B cell (primary cell): ENCODE measurements around the gene CEP131. TPM values are rescaled to one million over a fixed set of nuclear protein-coding genes. Genes with fewer than 3 reads are reported as not detected.

Experiments used
- ATAC-seq: fragments of 200-7000 bp; cut with Tn5 transposase; one replicate; pipeline ENCODE4 v1.10.0; 2021; ENCODE audit warnings: low read depth, mild to moderate bottlenecking, moderate number of reproducible peaks, moderate library complexity
- CTCF ChIA-PET: fragments of 350-600 bp; sonication (Branson Sonifier 250); formaldehyde crosslinking; loops from one replicate; lab custom pipeline; 2021; ENCODE audit warnings: antibody characterized with exemption, inconsistent platforms; lab: Charles Lee
- POLR2A ChIA-PET: fragments of 350-600 bp; sonication (Branson Sonifier 250); formaldehyde crosslinking; loops from one replicate; lab custom pipeline; 2021; ENCODE audit warnings: antibody characterized with exemption; lab: Charles Lee
- DNase-seq: peaks from one replicate; pipeline ENCODE4 v3.0.0; 2013
- H2AFZ ChIP-seq: 2 replicates; pipeline ENCODE4 v1.6.1; 2012; ENCODE audit warnings: mild to moderate bottlenecking, low read depth, low read length; ENCODE audit not compliant: insufficient read depth, poor library complexity, severe bottlenecking
- H3K27ac ChIP-seq, 2 donors: 1 replicate in 1 of 2; 2 replicates in 1 of 2; pipeline ENCODE4 v1.5.1; 2012 to 2013; ENCODE audit warnings: low read length in 2 of 2, mild to moderate bottlenecking in 2 of 2, moderate library complexity in 1 of 2
- H3K27me3 ChIP-seq, 4 experiments: fragments of 200-600 bp in 1 of 4; sonication (generic) in 1 of 4; replicated peaks in 1 of 4; 1 replicate in 2 of 4; 2 replicates in 2 of 4; pipeline versions ENCODE4 v1.6.1 to v1.7.0; 2013 to 2016; ENCODE audit warnings: low read length in 3 of 4, mild to moderate bottlenecking in 2 of 4, mixed read lengths in 1 of 4, moderate library complexity in 1 of 4; ENCODE audit not compliant: insufficient read depth in 4 of 4, control insufficient read depth in 3 of 4; ENCODE audit errors: control extremely low read depth in 1 of 4
- H3K36me3 ChIP-seq, 2 experiments: replicated peaks in 1 of 2; 1 replicate in 1 of 2; 2 replicates in 1 of 2; pipeline versions ENCODE4 v1.6.1 to v1.7.1; 2013; ENCODE audit warnings: low read length in 1 of 2; ENCODE audit not compliant: insufficient read depth in 2 of 2, control insufficient read depth in 1 of 2; ENCODE audit errors: control extremely low read depth in 1 of 2, extremely low read depth in 1 of 2
- H3K4me1 ChIP-seq, 2 donors: fragments of 200-600 bp in 1 of 2; sonication (generic) in 1 of 2; 1 replicate in 1 of 2; 2 replicates in 1 of 2; pipeline versions ENCODE4 v1.5.1 to v1.6.1; 2013 to 2017; ENCODE audit warnings: low read length in 2 of 2; ENCODE audit not compliant: control insufficient read depth in 2 of 2, insufficient read depth in 2 of 2
- H3K4me2 ChIP-seq: replicated peaks from 2 replicates; pipeline ENCODE3; 2012; ENCODE audit warnings: mild to moderate bottlenecking, low read depth, low read length; ENCODE audit not compliant: poor library complexity, severe bottlenecking
- H3K4me3 ChIP-seq, 5 experiments: fragments of 200-600 bp in 1 of 5; sonication (generic) in 1 of 5; 1 replicate in 3 of 5; 2 replicates in 2 of 5; pipeline versions ENCODE4 v1.5.1 to v1.7.0; 2011 to 2016; ENCODE audit warnings: low read length in 4 of 5, mild to moderate bottlenecking in 4 of 5, low read depth in 2 of 5, control low read depth in 1 of 5, moderate library complexity in 1 of 5; ENCODE audit not compliant: insufficient read depth in 1 of 5; ENCODE audit errors: control extremely low read depth in 1 of 5, extremely low read depth in 1 of 5
- H3K79me2 ChIP-seq: fragments of 200-600 bp; sonication (generic); one replicate; pipeline ENCODE4 v1.6.0; 2016; ENCODE audit warnings: low read length; ENCODE audit not compliant: control insufficient read depth, insufficient read depth
- H3K9ac ChIP-seq: fragments of 200-600 bp; sonication (generic); 2 replicates; pipeline ENCODE4 v1.6.1; 2017; ENCODE audit warnings: mild to moderate bottlenecking, low read length, moderate library complexity
- H3K9me3 ChIP-seq, 3 donors: one replicate each; pipeline versions ENCODE4 v1.6.1 to v1.7.1; 2013; ENCODE audit warnings: low read length in 2 of 3; ENCODE audit not compliant: control insufficient read depth in 2 of 3, insufficient read depth in 1 of 3; ENCODE audit errors: control extremely low read depth in 1 of 3
- H4K20me1 ChIP-seq: 2 replicates; pipeline ENCODE4 v1.6.0; 2012; ENCODE audit warnings: mild to moderate bottlenecking, low read length; ENCODE audit not compliant: insufficient read depth, control insufficient read depth, poor library complexity, severe bottlenecking
- H3K27ac Mint-ChIP-seq: one replicate; pipeline ENCODE4 v1.8.0; 2021; ENCODE audit warnings: mixed read lengths
- H3K27me3 Mint-ChIP-seq: one replicate; pipeline ENCODE4 v1.8.0; 2021; ENCODE audit warnings: mixed read lengths
- H3K4me1 Mint-ChIP-seq: one replicate; pipeline ENCODE4 v1.8.0; 2021; ENCODE audit warnings: mixed read lengths
- H3K4me3 Mint-ChIP-seq: one replicate; pipeline ENCODE4 v1.8.0; 2021; ENCODE audit warnings: mixed read lengths
- H3K9me3 Mint-ChIP-seq: one replicate; pipeline ENCODE4 v1.8.0; 2022; ENCODE audit warnings: mixed read lengths; ENCODE audit not compliant: insufficient read depth
- CTCF ChIP-seq: fragments of 200-600 bp; IDR thresholded peaks from one replicate; pipeline ENCODE4 v1.8.0; 2022; ENCODE audit warnings: antibody characterized with exemption, mild to moderate bottlenecking
- EZH2 ChIP-seq: IDR thresholded peaks from 2 replicates; pipeline ENCODE4 v1.6.1; 2012; ENCODE audit warnings: borderline replicate concordance, low read depth, mild to moderate bottlenecking, moderate library complexity, low read length; ENCODE audit not compliant: insufficient read depth, poor library complexity, severe bottlenecking
- WGBS: methylation state at CpG from one replicate; pipeline ENCODE4 v1.1.5; 2013; ENCODE audit warnings: missing lambda C conversion rate; ENCODE audit not compliant: insufficient coverage; 5-methylcytosine and 5-hydroxymethylcytosine counted together
- intact Hi-C: fragments of 100-400 bp; cut with micrococcal nuclease; formaldehyde crosslinking; loops from one replicate; pipeline ENCODE4 v1.10.0; 2022
- polyA plus RNA-seq: library from polyadenylated mRNA; depleted of rRNA; stranded (reverse); fragments of >200 nt; gene quantifications from 2 replicates; pipeline ENCODE4 v1.2.3, GENCODE V29; 2012
- total RNA-seq, 2 donors: library from RNA; stranded (reverse); fragments of 120-200 nt in 1 of 2; gene quantifications; 1 replicate in 1 of 2; 2 replicates in 1 of 2; pipeline versions ENCODE4 v1.2.3 to v1.2.4, GENCODE V29; 2013 to 2022

Gene CEP131
- total and polyA plus RNA-seq, 2 donors (not counting 1 experiment from before 2014, with no cell fraction given) = 18.8 to 25.5 TPM

DNA sequence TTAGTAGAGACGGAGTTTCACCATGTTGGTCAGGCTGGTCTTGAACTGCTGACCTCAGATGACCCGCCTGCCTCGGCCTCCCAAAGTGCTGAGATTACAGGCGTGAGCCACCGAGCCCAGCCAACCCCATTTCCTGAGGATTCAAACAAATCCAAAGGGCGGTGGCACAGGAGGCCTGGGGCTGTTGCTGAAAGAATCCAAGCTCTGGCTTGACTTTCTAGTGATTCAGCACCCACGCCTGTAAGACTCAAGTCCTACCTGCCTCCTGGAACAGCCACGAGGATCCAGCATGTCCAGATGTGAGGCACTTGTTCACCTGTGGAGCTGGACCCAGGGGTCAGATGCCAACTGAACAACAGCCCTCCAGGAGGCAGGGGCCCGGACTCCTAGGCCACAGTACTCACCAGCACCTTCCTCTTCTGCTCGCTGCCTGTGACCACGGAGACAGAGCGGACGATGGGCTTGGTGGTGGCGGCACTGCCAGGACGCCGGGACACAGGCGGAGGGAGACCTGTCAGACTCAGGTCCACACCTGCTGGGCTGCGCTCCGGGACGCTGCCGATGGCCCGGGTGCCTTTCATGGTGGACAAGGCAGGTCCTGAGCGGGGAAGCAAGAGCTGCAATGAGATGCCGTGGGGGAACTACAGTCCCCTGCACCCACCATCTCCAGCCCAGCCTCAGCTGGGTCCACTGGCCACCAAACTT lies 3.1 kb downstream of the CEP131 start:
- intact Hi-C loops = loop anchor here (5.0 kb wide), 2 partner anchors 77 to 957 kb away; partner anchors contain the start of gene RNF213
- POLR2A ChIA-PET = no interaction called here
- Mint-ChIP-seq H3K27me3 (no peaks in the 10 kb centered on the region), H3K27ac (no peak overlapping the region), H3K4me3 (no peak overlapping the region), H3K4me1 (peaks cover 22% of the 10 kb centered on the region), H3K9me3 (no peaks in the 10 kb centered on the region)
- H2AFZ ChIP-seq = no peak overlapping the region
- peaks cover 9% of the 10 kb centered on the region for H4K20me1 ChIP-seq
- no peaks in the 10 kb centered on the region for H3K9me3 ChIP-seq
- peaks cover 17% of the 10 kb centered on the region for H3K79me2 ChIP-seq
- no peak overlapping the region for H3K4me2 ChIP-seq
- peaks cover 0 to 14% of the 10 kb centered on the region in 2 experiments for H3K36me3 ChIP-seq
- H3K4me3 ChIP-seq = no peak overlapping the region
- DNase-seq (no peak), ATAC-seq (no peak)
- CTCF ChIA-PET = interaction anchor here (0.7 to 1.3 kb wide), 2 partner anchors 77 to 171 kb away, joined by 3 to 4 read pairs; no protein-coding TSS in a partner anchor
- H3K27me3 ChIP-seq = no peaks in the 10 kb centered on the region
- H3K4me1 ChIP-seq = peaks cover 18 to 24% of the 10 kb centered on the region in 2 donors
- no peak overlapping the region for H3K27ac ChIP-seq
- 95% methylated on average over 22 of the region's 24 CpGs for WGBS
- TF ChIP-seq CTCF (no peak), EZH2 (no peak)
- H3K9ac ChIP-seq = no peak overlapping the region

DNA sequence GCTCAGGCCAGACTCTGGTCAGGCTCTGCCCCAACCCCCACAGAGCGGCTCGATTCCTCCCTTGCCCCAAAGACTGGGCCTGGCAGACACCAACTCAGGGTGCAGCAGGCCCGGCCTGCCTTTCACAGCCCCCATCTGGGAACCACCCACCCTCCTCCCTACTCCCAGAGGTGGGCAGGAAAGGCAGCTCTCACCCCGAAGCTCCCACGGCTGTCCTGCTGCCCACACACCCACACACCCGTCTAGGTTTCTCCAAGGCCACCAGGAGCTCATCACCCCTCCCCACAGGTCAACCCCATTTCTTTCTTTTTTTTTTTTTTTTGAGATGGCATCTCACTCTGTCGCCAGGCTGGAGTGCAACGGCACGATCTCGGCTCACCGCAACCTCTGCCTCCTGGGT lies 3.8 kb downstream of the CEP131 start:
- CTCF ChIA-PET = interaction anchor here (0.7 to 1.3 kb wide), 2 partner anchors 77 to 171 kb away, joined by 3 to 4 read pairs; no protein-coding TSS in a partner anchor
- no peak overlapping the region for H3K27ac Mint-ChIP-seq

More for the DNA sequence above, 3.8 kb downstream of the CEP131 start:
- ATAC-seq (no peak), DNase-seq (no peak)
- no peaks in the 10 kb centered on the region for H3K27me3 Mint-ChIP-seq
- TF ChIP-seq CTCF (no peak), EZH2 (no peak)
- no peak overlapping the region for H3K27ac ChIP-seq
- POLR2A ChIA-PET = no interaction called here
- peaks cover 15 to 20% of the 10 kb centered on the region in 2 donors for H3K4me1 ChIP-seq
- H3K4me2 ChIP-seq = no peak overlapping the region
- H3K4me3 ChIP-seq = no peak overlapping the region
- no peaks in the 10 kb centered on the region for H3K9me3 Mint-ChIP-seq
- no peak overlapping the region for H3K9ac ChIP-seq
- no peak overlapping the region for H2AFZ ChIP-seq
- intact Hi-C loops = no loop called here
- 96% methylated on average over 11 of the region's 11 CpGs for WGBS
- H3K4me1 Mint-ChIP-seq = peaks cover 21% of the 10 kb centered on the region
- H4K20me1 ChIP-seq = peaks cover 9% of the 10 kb centered on the region
- peaks cover 0 to 14% of the 10 kb centered on the region in 2 experiments for H3K36me3 ChIP-seq
- no peaks in the 10 kb centered on the region for H3K27me3 ChIP-seq
- no peak overlapping the region for H3K4me3 Mint-ChIP-seq
- no peaks in the 10 kb centered on the region for H3K9me3 ChIP-seq
- peaks cover 17% of the 10 kb centered on the region for H3K79me2 ChIP-seq
